AG04449 (cell line): ENCODE data around the gene PEMT.

Experiments
- CTCF ChIA-PET: fragments of 350-600 bp; formaldehyde crosslinking; extraction: SDS; loops from one replicate; lab custom pipeline; 2021; ENCODE audit warnings: antibody characterized with exemption; lab: Yijun Ruan, JAX
- POLR2A ChIA-PET: fragments of 400-600, 350-600 bp; formaldehyde crosslinking; extraction: SDS; loops from one replicate; lab custom pipeline; 2020; ENCODE audit warnings: antibody characterized with exemption, inconsistent platforms; lab: Yijun Ruan, JAX
- DNase-seq: peaks from one replicate; pipeline ENCODE4 v3.0.0-alpha.2; 2010; ENCODE audit warnings: low read depth, low spot score
- H3K4me3 ChIP-seq: 2 replicates; pipeline ENCODE4 v1.5.1; 2011; ENCODE audit warnings: low read depth, mild to moderate bottlenecking, control low read depth, low read length
- CTCF ChIP-seq: IDR thresholded peaks from one replicate; pipeline ENCODE4 v1.5.1; 2011; ENCODE audit warnings: mild to moderate bottlenecking, moderate library complexity, low read length, control low read depth, inconsistent platforms; ENCODE audit not compliant: insufficient read depth; ENCODE audit errors: missing control alignments

Gene PEMT

GRCh38 chr17:17513626-17514025 is 77.9 kb downstream of the PEMT start:
- DNase-seq = no peak
- TF ChIP-seq CTCF = no peak
- CTCF ChIA-PET = interaction anchor here (1.0 to 3.5 kb wide), 4 partner anchors 14 to 159 kb away, joined by 3 to 28 read pairs (median 5); partner anchors contain the start of gene RASD1
- POLR2A ChIA-PET = no interaction called here
- no peak overlapping the region for H3K4me3 ChIP-seq

- DNase-seq = no peak
These were observed 78.6 kb downstream of the PEMT start for GRCh38 chr17:17512866-17513265.

GRCh38 chr17:17511881-17512858 is 79.3 kb downstream of the PEMT start:
- CTCF ChIA-PET = interaction anchor here (0.6 to 4.5 kb wide), 11 partner anchors 11 to 157 kb away, joined by 3 to 56 read pairs (median 4); partner anchors contain the start of gene RASD1
- H3K4me3 ChIP-seq = no peak overlapping the region
- peak; percentile 10 for TF ChIP-seq CTCF
- peak; percentile 75 for DNase-seq
- POLR2A ChIA-PET = interaction anchor here (1.1 to 2.9 kb wide), 2 partner anchors 16 to 79 kb away, joined by 4 to 20 read pairs; partner anchors contain the start of genes PEMT and RASD1

More at GRCh38 chr17:17512866-17513265, 78.6 kb downstream of the PEMT start:
- no peak for TF ChIP-seq CTCF
- no peak overlapping the region for H3K4me3 ChIP-seq
- ChIA-PET CTCF (interaction anchor here (1.0 to 4.5 kb wide), 5 partner anchors 10 to 158 kb away, joined by 3 to 56 read pairs (median 6); partner anchors contain the start of gene RASD1), POLR2A (interaction anchor here (1.1 to 2.9 kb wide), 2 partner anchors 17 to 79 kb away, joined by 4 to 20 read pairs; partner anchors contain the start of genes PEMT and RASD1)

- CTCF ChIA-PET = interaction anchor here (0.6 to 4.5 kb wide), 8 partner anchors 10 to 130 kb away, joined by 3 to 56 read pairs (median 4); partner anchors contain the start of gene RASD1
- POLR2A ChIA-PET = interaction anchor here (2.9 kb wide), 1 partner anchor 15 kb away, joined by 20 read pairs; the partner anchor contains the start of gene RASD1
These were observed 80.2 kb downstream of the PEMT start for GRCh38 chr17:17511293-17511741.

GRCh38 chr17:17510456-17511292 is 80.8 kb downstream of the PEMT start:
- no peak for DNase-seq
- no peak for TF ChIP-seq CTCF
- no peak overlapping the region for H3K4me3 ChIP-seq
- ChIA-PET POLR2A (interaction anchor here (2.9 kb wide), 1 partner anchor 14 kb away, joined by 20 read pairs; the partner anchor contains the start of gene RASD1), CTCF (interaction anchor here (0.6 to 4.5 kb wide), 7 partner anchors 10 to 157 kb away, joined by 3 to 56 read pairs (median 6); partner anchors contain the start of gene RASD1)

More at GRCh38 chr17:17511293-17511741, 80.2 kb downstream of the PEMT start:
- no peak for TF ChIP-seq CTCF
- H3K4me3 ChIP-seq = no peak overlapping the region
- no peak for DNase-seq
